Right lobe of liver (tissue), 4 donors: Measurements from ENCODE around the gene KRT33A.
"Not testable (repeated sequence)": the region's sequence is repeated elsewhere in the genome, so short reads cannot be mapped to it uniquely, and the experiment has no call there.

ENCODE experiments used
- CTCF ChIP-seq, 4 donors: fragments of 200-600 bp in 3 of 4; fragments of 450-650 bp in 1 of 4; IDR thresholded peaks; one replicate each; pipeline versions ENCODE4 v1.5.1 to v1.8.0; 2016 to 2022; ENCODE audit warnings: antibody characterized with exemption in 4 of 4, mild to moderate bottlenecking in 2 of 4
- POLR2A ChIP-seq: fragments of 450-650 bp; IDR thresholded peaks from one replicate; pipeline ENCODE4 v1.6.1; 2017; ENCODE audit warnings: antibody characterized with exemption, mild to moderate bottlenecking
- donor health status: DM: no; HTN: no; CAD: no.
- donor health status: DM: no; HTN: no; CAD: no.
- donor health status: DM: no; HTN: yes; CAD: no.

GRCh38 chr17:41395044-41395443 lies 44.4 kb upstream of the KRT33A start:
- not testable (repeated sequence) for TF ChIP-seq CTCF (IDR thresholded peaks at IDR 0.05); POLR2A
